Central memory CD8-positive, alpha-beta T cell (primary cell): Measurements from ENCODE around the gene CEP131.

ENCODE experiments used
- ATAC-seq: fragments of 150-1000 bp; cut with Tn5 transposase; replicated peaks from 2 replicates; pipeline ENCODE4 v1.10.0; 2022; ENCODE audit warnings: mild to moderate bottlenecking, moderate FRiP score, moderate number of reproducible peaks; ENCODE audit not compliant: poor library complexity, severe bottlenecking; ENCODE audit errors: extremely low read depth
- DNase-seq, 2 donors: peaks; one replicate each; pipeline ENCODE4 v3.0.0; 2021; ENCODE audit warnings: low spot score in 2 of 2
- H3K27ac Mint-ChIP-seq: one replicate; pipeline ENCODE4 v1.8.0; 2022; ENCODE audit warnings: low read depth, mild to moderate bottlenecking, moderate library complexity, mixed read lengths
- H3K27me3 Mint-ChIP-seq: one replicate; pipeline ENCODE4 v1.8.0; 2022; ENCODE audit warnings: mixed read lengths
- H3K36me3 Mint-ChIP-seq: one replicate; pipeline ENCODE4 v1.8.0; 2022; ENCODE audit warnings: mild to moderate bottlenecking, moderate library complexity, mixed read lengths; ENCODE audit not compliant: insufficient read depth
- H3K4me1 Mint-ChIP-seq: one replicate; pipeline ENCODE4 v1.8.0; 2022; ENCODE audit warnings: mixed read lengths
- H3K4me3 Mint-ChIP-seq: one replicate; pipeline ENCODE4 v1.8.0; 2022; ENCODE audit warnings: mild to moderate bottlenecking, moderate library complexity, mixed read lengths
- H3K9me3 Mint-ChIP-seq: one replicate; pipeline ENCODE4 v1.8.0; 2022; ENCODE audit warnings: mixed read lengths

The CEP131 gene

GRCh38 chr17:81163703-81164370, 58.9 kb downstream of the CEP131 start:
- ATAC-seq (no peak), DNase-seq (no peak)
- Mint-ChIP-seq H3K27ac (no peak overlapping the region), H3K4me3 (no peak overlapping the region), H3K4me1 (no peaks in the 10 kb centered on the region), H3K27me3 (peaks cover 35% of the 10 kb centered on the region), H3K36me3 (peaks cover 2% of the 10 kb centered on the region), H3K9me3 (no peaks in the 10 kb centered on the region)

- Mint-ChIP-seq H3K27ac (no peak overlapping the region), H3K4me1 (no peaks in the 10 kb centered on the region), H3K9me3 (no peaks in the 10 kb centered on the region), H3K36me3 (peaks cover 2% of the 10 kb centered on the region), H3K4me3 (no peak overlapping the region), H3K27me3 (peaks cover 35% of the 10 kb centered on the region)
- no peak for DNase-seq
- no peak for ATAC-seq
These were observed 59.6 kb downstream of the CEP131 start for GRCh38 chr17:81163051-81163695.

GRCh38 chr17:81162491-81162890, 60.3 kb downstream of the CEP131 start:
- Mint-ChIP-seq H3K36me3 (peaks cover 2% of the 10 kb centered on the region), H3K4me1 (no peaks in the 10 kb centered on the region), H3K27ac (no peak overlapping the region), H3K4me3 (no peak overlapping the region), H3K27me3 (peaks cover 35% of the 10 kb centered on the region), H3K9me3 (no peaks in the 10 kb centered on the region)
- ATAC-seq, result no peak
- no peak for DNase-seq

- Mint-ChIP-seq H3K36me3 (peaks cover 2% of the 10 kb centered on the region), H3K27me3 (peaks cover 35% of the 10 kb centered on the region), H3K27ac (no peak overlapping the region), H3K4me3 (no peak overlapping the region), H3K9me3 (no peaks in the 10 kb centered on the region), H3K4me1 (no peaks in the 10 kb centered on the region)
- no peak for DNase-seq
- no peak for ATAC-seq
These were observed 60.8 kb downstream of the CEP131 start for GRCh38 chr17:81161972-81162371.

GRCh38 chr17:81161536-81161935, 61.2 kb downstream of the CEP131 start:
- Mint-ChIP-seq H3K9me3 (no peaks in the 10 kb centered on the region), H3K4me1 (no peaks in the 10 kb centered on the region), H3K4me3 (no peak overlapping the region), H3K36me3 (peaks cover 2% of the 10 kb centered on the region), H3K27ac (no peak overlapping the region), H3K27me3 (peaks cover 35% of the 10 kb centered on the region)
- DNase-seq (no peak), ATAC-seq (no peak)

GRCh38 chr17:81160747-81161453, 61.9 kb downstream of the CEP131 start:
- Mint-ChIP-seq H3K9me3 (no peaks in the 10 kb centered on the region), H3K4me3 (peak overlapping the region; percentile 31), H3K27me3 (peaks cover 35% of the 10 kb centered on the region), H3K4me1 (no peaks in the 10 kb centered on the region), H3K36me3 (peaks cover 2% of the 10 kb centered on the region), H3K27ac (no peak overlapping the region)
- DNase-seq, result no peak
- ATAC-seq, result no peak

GRCh38 chr17:81160306-81160705, 62.5 kb downstream of the CEP131 start:
- Mint-ChIP-seq H3K36me3 (peaks cover 2% of the 10 kb centered on the region), H3K9me3 (no peaks in the 10 kb centered on the region), H3K27ac (no peak overlapping the region), H3K4me3 (no peak overlapping the region), H3K27me3 (peaks cover 35% of the 10 kb centered on the region), H3K4me1 (no peaks in the 10 kb centered on the region)
- no peak for DNase-seq
- ATAC-seq, result no peak

- DNase-seq, result no peak
These were observed 63.0 kb downstream of the CEP131 start for GRCh38 chr17:81159611-81160265.

GRCh38 chr17:81158688-81159590, 63.8 kb downstream of the CEP131 start:
- H3K27ac Mint-ChIP-seq, result no peak overlapping the region
- ATAC-seq, result no peak

More at GRCh38 chr17:81159611-81160265, 63.0 kb downstream of the CEP131 start:
- Mint-ChIP-seq H3K27ac (no peak overlapping the region), H3K4me1 (no peaks in the 10 kb centered on the region), H3K4me3 (no peak overlapping the region), H3K27me3 (peaks cover 35% of the 10 kb centered on the region), H3K36me3 (peaks cover 2% of the 10 kb centered on the region), H3K9me3 (no peaks in the 10 kb centered on the region)
- no peak for ATAC-seq

GRCh38 chr17:81157848-81158687, 64.7 kb downstream of the CEP131 start:
- DNase-seq (no peak), ATAC-seq (no peak)
- Mint-ChIP-seq H3K36me3 (peaks cover 4% of the 10 kb centered on the region), H3K4me3 (no peak overlapping the region), H3K9me3 (no peaks in the 10 kb centered on the region), H3K27me3 (peaks cover 19% of the 10 kb centered on the region), H3K27ac (no peak overlapping the region), H3K4me1 (no peaks in the 10 kb centered on the region)

More at GRCh38 chr17:81158688-81159590, 63.8 kb downstream of the CEP131 start:
- Mint-ChIP-seq H3K9me3 (no peaks in the 10 kb centered on the region), H3K36me3 (peaks cover 3% of the 10 kb centered on the region), H3K4me3 (no peak overlapping the region), H3K4me1 (no peaks in the 10 kb centered on the region), H3K27me3 (peaks cover 27% of the 10 kb centered on the region)
- no peak for DNase-seq
